HG03103 (cell line): Measurements from ENCODE around the gene FRZB.

Source experiments
- ATAC-seq: cut with Tn5 transposase; IDR thresholded peaks from one replicate; pipeline ENCODE4 v1.9.1; 2021; ENCODE audit warnings: low read depth; ENCODE audit not compliant: unreplicated experiment

Gene FRZB

GRCh38 chr2:182845794-182846417, 20.5 kb downstream of the FRZB start:
- ATAC-seq: no peak

DNA sequence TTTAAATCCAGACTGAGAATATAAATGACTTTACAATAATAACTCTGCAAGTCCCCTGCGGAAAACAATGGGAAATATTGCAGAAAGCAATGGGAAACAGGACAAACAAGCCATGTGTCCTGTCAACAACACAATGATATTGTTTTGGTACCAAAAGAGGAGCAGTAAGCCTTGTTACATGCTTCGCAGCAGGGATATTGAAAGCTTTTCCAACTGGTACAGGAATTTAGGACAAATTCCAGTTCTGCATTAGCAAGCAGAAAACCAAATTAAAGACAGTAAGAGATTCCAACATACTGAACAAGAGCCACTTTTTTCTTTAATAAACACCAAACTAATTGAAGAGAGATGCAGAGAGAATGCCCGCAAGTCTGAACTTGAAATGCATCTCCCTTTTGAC, 30.0 kb downstream of the FRZB start:
- no peak for ATAC-seq

GRCh38 chr2:182834293-182834692, 32.1 kb downstream of the FRZB start:
- no peak for ATAC-seq

- no peak for ATAC-seq
Measured at GRCh38 chr2:182833084-182833854, 33.2 kb downstream of the FRZB start.

DNA sequence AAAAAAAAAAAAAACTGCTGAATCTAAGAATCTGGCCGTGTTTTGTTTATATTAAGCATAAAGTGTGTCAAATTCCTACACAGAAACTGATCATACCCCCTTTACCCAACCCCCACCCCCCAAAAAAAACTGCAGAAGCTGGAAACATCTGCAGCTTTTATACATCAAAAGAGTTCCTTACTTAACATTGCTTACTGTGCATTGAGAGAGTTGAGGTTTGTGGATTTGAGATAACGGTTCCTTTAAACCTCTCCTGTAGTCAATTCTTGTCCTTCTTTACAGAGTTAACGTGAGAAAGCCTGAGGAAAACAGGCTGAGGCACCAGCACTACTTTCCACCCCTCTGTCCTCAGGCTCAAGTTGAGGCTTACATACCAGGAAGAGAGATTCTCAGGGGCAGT, 34.5 kb downstream of the FRZB start:
- no peak for ATAC-seq

GRCh38 chr2:182831101-182831500, 35.3 kb downstream of the FRZB start:
- no peak for ATAC-seq

DNA sequence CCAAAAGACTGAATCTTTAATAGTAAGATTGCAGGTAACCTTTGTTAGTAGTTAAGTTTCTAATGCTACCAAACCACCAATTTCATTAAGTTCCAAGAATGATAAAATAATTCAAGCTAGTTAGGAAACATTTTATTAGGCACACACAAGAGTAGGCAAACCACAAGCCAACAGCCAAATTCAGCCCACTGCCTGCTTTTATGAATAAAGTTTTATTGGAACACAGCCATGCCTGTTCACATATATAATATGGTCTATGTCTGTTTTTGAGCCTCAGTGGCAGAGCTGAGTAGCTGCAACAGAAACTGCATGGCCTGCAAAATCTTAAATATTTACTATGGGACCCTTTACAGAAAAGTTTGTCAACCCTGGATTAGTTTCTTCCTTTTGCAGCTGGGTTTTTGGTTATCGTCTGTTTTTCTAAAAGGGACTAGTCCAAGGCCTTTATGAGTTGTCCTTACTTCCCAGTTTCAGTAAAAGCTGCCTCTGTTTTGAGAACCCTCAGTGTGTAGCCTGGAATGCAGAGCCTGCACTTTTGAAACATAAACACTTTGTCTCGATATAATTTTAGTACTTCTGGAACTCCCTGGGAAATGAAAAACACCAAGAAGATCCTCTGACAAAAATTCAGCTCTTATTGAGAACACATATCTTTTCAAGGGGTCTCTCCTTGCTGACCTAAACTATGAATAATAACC, 39.1 kb downstream of the FRZB start:
- no peak for ATAC-seq

- no peak for ATAC-seq
Measured at GRCh38 chr2:182826496-182826895, 39.9 kb downstream of the FRZB start.

DNA sequence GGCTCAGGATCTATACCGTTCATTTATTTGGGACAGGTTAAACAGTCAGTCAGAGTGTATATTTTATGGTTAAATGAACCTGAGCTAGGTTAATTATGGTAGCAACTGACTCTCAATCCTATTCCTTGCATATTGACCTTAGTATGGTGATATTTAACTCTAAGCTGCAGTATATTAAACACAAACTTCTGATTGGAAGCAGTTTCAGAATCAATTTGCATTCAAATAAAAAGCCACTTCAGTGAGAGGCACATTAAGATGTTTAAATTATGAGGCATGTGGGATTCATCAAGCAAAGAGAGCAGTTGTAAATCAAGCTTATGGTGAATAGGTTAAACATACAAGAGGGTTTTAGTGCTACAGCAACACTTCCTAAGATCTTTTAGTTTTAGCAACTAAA, 40.4 kb downstream of the FRZB start:
- no peak for ATAC-seq

DNA sequence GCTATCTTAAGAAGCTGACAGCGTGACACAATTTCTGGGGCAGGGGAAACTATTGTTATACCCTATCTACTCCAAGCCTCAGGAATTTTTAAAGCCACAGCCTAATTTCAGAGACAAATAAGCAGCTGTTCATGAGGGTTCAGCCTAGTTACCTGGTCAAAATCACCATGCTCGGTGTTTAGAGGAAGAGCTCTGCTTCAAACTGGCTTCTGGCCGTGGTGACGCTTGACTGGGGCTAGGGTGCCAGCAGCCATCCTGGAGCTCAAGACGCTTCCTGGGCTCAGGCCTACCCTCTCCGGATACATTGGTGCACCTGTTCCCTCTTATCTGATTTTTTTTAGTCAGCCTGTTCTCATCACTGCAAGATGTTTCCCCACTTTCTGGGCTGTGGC, 41.7 kb downstream of the FRZB start:
- no peak for ATAC-seq

GRCh38 chr2:182824056-182824766, 42.2 kb downstream of the FRZB start:
- ATAC-seq: no peak

GRCh38 chr2:182822733-182823132, 43.7 kb downstream of the FRZB start:
- no peak for ATAC-seq

DNA sequence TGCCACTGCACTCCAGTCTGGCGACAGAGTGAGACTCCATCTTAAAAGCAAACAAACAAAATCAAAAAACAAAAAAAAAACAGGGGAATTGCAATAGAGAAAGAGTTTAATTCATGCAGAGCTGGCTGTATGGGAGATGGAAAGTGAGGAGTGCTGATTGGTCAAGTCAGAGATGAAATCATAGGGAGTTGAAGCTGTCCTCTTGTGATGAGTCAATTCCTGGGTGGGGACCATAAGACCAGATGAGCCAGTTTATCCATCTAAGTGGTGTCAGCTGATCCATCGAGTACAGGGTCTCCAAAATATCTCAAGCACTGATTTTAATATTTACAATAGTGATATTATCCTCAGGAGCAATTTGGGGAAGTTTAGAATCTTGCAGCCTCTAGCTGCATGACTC, 45.3 kb downstream of the FRZB start:
- ATAC-seq: no peak

GRCh38 chr2:182819412-182819811, 47.0 kb downstream of the FRZB start:
- ATAC-seq: no peak

DNA sequence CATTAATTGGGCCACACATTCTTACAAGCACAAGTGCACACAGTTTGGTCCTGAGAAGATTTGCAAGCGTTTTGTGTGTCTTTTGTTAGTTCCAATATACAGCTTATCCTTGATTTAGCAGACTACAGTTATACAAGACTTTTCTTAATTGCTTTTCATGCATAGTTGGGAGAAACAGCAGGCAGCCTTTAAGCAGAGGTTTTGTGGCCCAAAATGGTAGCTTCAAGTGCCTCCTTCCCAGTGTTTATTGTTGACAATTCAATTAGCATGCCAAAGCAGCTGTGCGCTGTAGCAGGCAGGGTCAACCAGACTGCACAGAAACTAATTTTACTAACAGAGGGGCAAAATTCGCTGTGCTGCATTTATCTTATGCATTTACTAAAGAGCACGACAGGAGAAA, 47.5 kb downstream of the FRZB start:
- no peak for ATAC-seq

DNA sequence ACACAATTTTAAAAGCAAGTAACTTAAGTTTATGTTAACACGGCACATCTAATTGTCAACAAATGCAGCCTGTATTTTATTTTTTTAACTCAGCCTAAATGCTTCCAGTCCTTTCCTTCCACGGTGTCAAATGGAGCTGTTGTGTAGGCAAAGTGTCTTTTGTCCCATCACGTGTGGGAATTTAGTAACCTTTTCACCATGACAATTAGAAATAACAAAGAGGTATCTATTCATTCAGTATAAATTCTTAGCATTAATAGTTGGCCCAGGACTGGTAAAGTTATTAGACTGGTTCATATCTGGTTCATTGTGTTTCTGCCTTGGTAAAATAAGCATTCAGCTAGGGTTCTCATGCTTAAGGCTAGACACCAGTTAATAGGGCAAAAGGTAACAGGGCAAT, 47.9 kb downstream of the FRZB start:
- no peak for ATAC-seq

- no peak for ATAC-seq
Measured at GRCh38 chr2:182817558-182817957, 48.9 kb downstream of the FRZB start.

GRCh38 chr2:182816866-182817265, 49.6 kb downstream of the FRZB start:
- no peak for ATAC-seq

GRCh38 chr2:182814804-182815203, 51.6 kb downstream of the FRZB start:
- ATAC-seq: no peak

GRCh38 chr2:182814380-182814779, 52.1 kb downstream of the FRZB start:
- no peak for ATAC-seq

DNA sequence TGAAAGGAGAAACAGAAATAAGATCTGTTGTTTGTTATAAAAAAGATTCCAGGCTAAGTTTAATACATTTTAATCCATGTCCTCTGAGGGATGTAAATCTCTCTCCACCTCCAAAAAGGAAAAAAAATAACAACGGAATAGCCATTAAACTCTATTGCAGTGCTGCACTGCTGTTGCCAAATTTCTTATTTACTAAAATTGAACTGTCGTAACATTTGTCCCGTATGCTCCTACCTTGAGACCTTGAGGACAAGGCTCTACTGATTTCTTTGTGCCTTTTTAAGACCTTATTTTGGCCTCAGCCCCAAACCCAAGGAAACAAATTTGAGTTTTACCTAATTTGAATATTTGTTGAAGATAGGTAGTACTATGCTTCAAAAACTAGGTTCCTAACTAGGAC, 56.4 kb downstream of the FRZB start:
- ATAC-seq: no peak
